HL-60/S4 treated with retinoic acid at 250 ng/mL for 4 days and 3 days (cell line): Measurements from ENCODE around the gene CELA3B.
"Not testable (repeated sequence)": the region's sequence is repeated elsewhere in the genome, so short reads cannot be mapped to it uniquely, and the experiment has no call there.

ENCODE experiments used
- in situ Hi-C: fragments of 300-500 bp; cut with MboI; formaldehyde crosslinking; loops from 2 replicates; pipeline ENCODE4 v1.7.0; 2022; ENCODE audit warnings: low sequenced_read_pairs

Gene CELA3B, protein sequence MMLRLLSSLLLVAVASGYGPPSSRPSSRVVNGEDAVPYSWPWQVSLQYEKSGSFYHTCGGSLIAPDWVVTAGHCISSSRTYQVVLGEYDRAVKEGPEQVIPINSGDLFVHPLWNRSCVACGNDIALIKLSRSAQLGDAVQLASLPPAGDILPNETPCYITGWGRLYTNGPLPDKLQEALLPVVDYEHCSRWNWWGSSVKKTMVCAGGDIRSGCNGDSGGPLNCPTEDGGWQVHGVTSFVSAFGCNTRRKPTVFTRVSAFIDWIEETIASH

GRCh38 chr1:21976703-21977239 is at the start of gene CELA3B:
Gene CELA3B, plus strand, starts transcription at chr1:21977022. Its CDS starts 18 bp downstream, at chr1:21977040.
- in situ Hi-C loops: not testable (repeated sequence)

DNA sequence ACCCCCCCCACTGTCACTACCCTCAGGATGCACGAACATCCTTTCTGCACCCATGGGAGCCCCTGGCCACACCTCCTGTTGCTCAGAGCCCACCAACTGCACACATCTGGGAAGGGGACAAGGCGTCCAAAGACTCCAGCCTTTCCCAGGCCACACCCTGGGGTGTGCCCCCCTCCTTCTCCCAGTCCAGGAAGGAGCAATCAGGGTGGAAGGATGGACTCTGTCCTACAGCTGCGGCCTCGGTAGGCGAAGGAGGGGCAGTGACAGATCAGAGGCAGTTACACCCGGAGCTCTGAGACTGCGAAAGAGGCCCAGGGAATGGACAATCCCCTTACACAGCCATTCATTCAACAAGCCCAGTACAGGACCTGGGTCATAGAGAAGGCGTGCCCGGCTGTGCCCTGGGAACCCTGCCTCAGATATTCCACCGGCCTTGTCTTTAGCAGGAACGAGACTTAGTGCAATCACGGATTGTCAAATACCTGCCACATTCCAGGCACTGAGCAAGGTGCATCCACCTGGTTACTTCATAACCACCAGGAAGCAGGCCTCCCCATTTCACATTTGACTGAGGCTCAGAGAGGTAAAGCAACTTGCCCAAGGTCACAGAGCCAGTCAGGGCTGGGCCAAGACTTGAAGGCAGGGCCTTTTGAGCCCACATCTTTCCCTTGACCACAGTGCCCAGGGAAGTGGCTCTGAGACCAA is 49.1 kb upstream of the CELA3B start:
- in situ Hi-C loops: no loop called here

DNA sequence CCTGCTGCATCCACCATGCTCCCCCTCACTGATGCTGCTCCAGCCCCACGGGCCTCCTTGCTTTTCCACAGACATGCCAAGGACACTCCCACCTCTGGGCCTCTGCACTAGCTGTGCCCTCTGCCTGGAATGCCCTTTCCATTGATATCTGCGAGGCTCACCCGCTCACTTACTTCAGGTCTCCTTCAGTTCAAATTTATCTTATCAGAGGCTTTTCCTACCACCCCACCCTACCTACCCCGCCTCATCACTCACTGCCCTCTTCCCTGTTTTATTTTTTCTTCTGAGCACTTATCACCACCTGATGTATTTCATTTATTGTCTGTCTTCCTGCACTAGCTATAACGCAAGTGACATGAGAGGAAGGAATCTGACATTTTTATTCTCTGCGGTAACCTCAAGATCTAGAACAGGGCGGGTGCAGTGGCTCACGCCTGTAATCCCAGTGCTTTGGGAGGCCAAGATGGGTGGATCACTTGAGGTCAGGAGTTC is 46.7 kb upstream of the CELA3B start:
- in situ Hi-C loops: no loop called here

GRCh38 chr1:21930629-21931170 is 46.1 kb upstream of the CELA3B start:
- in situ Hi-C loops: no loop called here

- in situ Hi-C loops: no loop called here
These were observed 45.4 kb upstream of the CELA3B start for GRCh38 chr1:21931171-21932093.

DNA sequence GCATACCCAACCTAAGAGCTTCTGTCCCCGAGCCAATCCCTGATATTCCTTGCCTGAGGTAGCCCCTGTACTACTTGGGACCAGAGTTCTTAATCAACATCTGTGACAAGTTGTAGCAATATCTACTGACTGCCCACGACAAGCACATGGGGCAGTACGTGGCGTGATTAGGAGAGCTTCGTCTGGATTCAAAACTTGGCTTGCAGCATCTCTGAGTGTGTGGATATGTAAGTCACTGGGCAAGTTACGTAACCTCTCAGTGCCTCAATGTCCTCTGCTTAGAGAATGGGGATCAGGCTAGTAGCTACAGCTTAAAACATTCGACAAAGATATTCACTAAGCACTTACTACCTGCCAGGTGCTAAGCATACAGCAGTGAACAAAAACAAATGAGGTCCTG is 44.7 kb upstream of the CELA3B start:
- in situ Hi-C loops: no loop called here

GRCh38 chr1:21933397-21934248 is 43.2 kb upstream of the CELA3B start:
- in situ Hi-C loops: no loop called here

DNA sequence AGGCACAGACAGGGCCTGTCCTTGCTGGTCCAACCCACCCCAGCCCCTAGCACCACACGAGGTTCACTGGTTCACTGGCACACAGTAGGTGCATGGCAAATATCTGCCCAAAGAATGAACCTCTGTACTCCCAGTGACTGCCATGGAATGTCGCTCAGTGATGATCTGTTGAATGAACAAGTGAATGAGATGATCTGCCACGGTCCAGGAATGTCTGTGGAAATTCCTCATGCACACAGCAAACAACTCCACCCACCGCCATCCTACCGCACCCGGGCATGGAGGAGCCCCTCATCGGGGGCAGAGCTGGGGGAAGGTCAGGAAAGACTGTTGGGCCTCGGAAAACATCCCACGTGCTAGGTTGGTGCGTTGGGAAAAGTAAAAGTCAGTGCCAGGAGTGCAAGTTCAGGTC is 41.4 kb upstream of the CELA3B start:
- in situ Hi-C loops: no loop called here

- in situ Hi-C loops: no loop called here
These were observed 40.9 kb upstream of the CELA3B start for GRCh38 chr1:21935891-21936365.

DNA sequence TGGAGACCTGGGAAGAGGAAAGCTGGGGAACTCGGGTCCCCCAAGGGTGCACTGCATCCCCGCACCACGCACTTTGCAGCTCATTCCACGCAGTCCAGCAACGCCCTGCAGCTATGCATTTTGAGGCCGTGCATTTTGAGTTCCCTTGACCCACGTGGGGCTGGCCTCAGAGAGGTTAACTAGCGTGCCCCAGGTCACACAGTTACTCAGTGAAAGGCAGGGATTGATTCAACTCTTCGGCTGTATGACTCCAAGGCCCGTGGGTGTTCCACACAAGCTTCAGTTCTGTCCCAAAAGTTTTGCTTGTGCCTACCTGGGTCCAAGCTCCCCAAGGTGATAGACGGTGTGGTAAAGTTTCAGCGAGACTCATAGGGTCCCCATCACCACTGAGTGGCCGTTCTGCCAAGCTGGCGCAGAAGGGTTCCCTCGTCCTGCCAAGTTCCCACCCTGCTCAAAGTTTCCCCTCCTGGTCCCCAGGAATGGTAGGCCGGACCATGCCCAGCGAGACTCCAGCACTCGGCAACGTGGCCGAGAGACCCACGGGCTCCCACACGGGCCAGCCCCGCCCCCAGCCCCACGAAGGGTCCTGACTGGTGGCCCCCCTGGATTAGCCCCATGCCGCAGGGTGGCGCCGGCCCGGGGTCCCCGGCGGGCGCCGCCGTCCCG is 40.3 kb upstream of the CELA3B start:
- in situ Hi-C loops: no loop called here

GRCh38 chr1:21937034-21937371 is 39.8 kb upstream of the CELA3B start, which contains the start of gene HSPG2:
Gene HSPG2, minus strand, starts transcription at chr1:21937310. Its CDS starts 93 bp downstream, at chr1:21937217.
- in situ Hi-C loops: no loop called here

DNA sequence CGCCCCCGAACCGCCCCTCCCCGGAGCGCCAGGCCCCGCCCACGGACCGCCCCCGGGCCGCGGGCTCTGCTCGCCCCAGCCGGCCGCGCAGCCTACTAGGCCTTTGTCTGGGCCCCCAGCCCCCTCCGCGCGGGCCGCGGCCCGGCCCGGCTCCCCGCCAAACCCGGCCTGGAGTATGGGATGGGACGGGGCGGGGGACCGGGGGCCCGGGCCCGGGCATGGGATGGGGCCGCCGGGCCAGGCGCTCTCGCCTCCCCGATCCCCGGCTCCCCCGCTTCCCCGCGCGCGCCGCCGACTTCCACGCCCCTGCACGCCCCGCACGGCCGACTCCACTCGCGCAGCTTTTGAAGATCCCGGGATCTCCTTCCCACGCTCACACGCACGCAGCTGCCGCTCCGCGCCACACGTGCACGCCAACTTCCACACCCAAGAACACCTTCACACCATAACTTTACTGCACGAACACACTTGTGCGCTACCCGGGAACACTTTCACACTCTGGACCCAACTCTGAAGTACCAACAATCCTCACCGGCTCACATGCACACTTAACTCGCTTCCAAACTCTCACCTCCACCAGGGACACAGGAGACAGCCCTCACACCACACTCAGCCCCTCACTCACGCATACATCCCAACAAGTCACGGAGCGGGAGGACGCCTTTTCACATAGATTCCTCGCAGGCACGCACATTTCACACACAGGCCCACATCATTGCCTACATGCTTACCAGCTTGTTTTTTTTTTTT is 39.3 kb upstream of the CELA3B start:
- in situ Hi-C loops: no loop called here

GRCh38 chr1:21938732-21939538 is 37.9 kb upstream of the CELA3B start:
- in situ Hi-C loops: no loop called here

- in situ Hi-C loops: no loop called here
These were observed 37.0 kb upstream of the CELA3B start for GRCh38 chr1:21939650-21940374.

GRCh38 chr1:21940492-21940891 is 36.3 kb upstream of the CELA3B start:
- in situ Hi-C loops: no loop called here

GRCh38 chr1:21941370-21941769 is 35.5 kb upstream of the CELA3B start:
- in situ Hi-C loops: no loop called here

GRCh38 chr1:21942464-21942863 is 34.4 kb upstream of the CELA3B start:
- in situ Hi-C loops: no loop called here
